CD14-positive monocyte (primary cell): ENCODE data around the gene DPP8. TPM values are rescaled to one million over a fixed set of nuclear protein-coding genes. Genes with fewer than 3 reads are reported as not detected.

Experiments
- DNase-seq, 3 donors: peaks; one replicate each; pipeline ENCODE4 v3.0.0-alpha.2; 2011 to 2022
- H2AFZ ChIP-seq: 2 replicates; pipeline ENCODE4 v1.6.0; 2012; ENCODE audit warnings: mild to moderate bottlenecking, low read depth, low read length, inconsistent platforms; ENCODE audit not compliant: insufficient read depth, poor library complexity, severe bottlenecking
- H3K27ac ChIP-seq, 2 donors: 1 replicate in 1 of 2; 2 replicates in 1 of 2; pipeline ENCODE4 v1.5.1; 2012 to 2013; ENCODE audit warnings: low read length in 2 of 2, control low read depth in 1 of 2, inconsistent platforms in 1 of 2, low read depth in 1 of 2, mild to moderate bottlenecking in 1 of 2
- H3K27me3 ChIP-seq, 2 donors: one replicate each; pipeline versions ENCODE4 v1.6.0 to v1.6.1; 2011 to 2013; ENCODE audit warnings: low read length in 2 of 2; ENCODE audit not compliant: control insufficient read depth in 2 of 2, insufficient read depth in 2 of 2
- H3K36me3 ChIP-seq, 2 donors: replicated peaks in 1 of 2; 1 replicate in 1 of 2; 2 replicates in 1 of 2; pipeline versions ENCODE4 v1.5.1 to v1.6.1; 2012 to 2013; ENCODE audit warnings: low read length in 2 of 2, control low read depth in 1 of 2, inconsistent platforms in 1 of 2, mild to moderate bottlenecking in 1 of 2; ENCODE audit not compliant: insufficient read depth in 2 of 2, control insufficient read depth in 1 of 2
- H3K4me1 ChIP-seq, 2 donors: 1 replicate in 1 of 2; 2 replicates in 1 of 2; pipeline versions ENCODE4 v1.5.1 to v1.6.1; 2012 to 2013; ENCODE audit warnings: low read length in 2 of 2, control low read depth in 1 of 2, inconsistent platforms in 1 of 2, mild to moderate bottlenecking in 1 of 2, moderate library complexity in 1 of 2; ENCODE audit not compliant: insufficient read depth in 2 of 2, control insufficient read depth in 1 of 2
- H3K4me2 ChIP-seq: replicated peaks from 2 replicates; pipeline ENCODE3; 2012; ENCODE audit warnings: low read length, moderate library complexity, mild to moderate bottlenecking; ENCODE audit not compliant: poor library complexity, severe bottlenecking; ENCODE audit errors: extremely low read depth
- H3K4me3 ChIP-seq, 3 experiments: fragments of 200-600 bp in 1 of 3; sonication (generic) in 1 of 3; replicated peaks in 1 of 3; 1 replicate in 2 of 3; 2 replicates in 1 of 3; pipeline ENCODE4 v1.5.1; 2011 to 2013; ENCODE audit warnings: low read length in 3 of 3, mild to moderate bottlenecking in 3 of 3, control low read depth in 2 of 3, low read depth in 2 of 3, inconsistent platforms in 1 of 3, moderate library complexity in 1 of 3
- H3K79me2 ChIP-seq: 2 replicates; pipeline ENCODE4 v1.6.0; 2012; ENCODE audit warnings: mild to moderate bottlenecking, control low read depth, inconsistent platforms, low read length, moderate library complexity; ENCODE audit not compliant: insufficient read depth
- H3K9ac ChIP-seq: 2 replicates; pipeline ENCODE4 v1.6.0; 2017; ENCODE audit warnings: low read length, mild to moderate bottlenecking; ENCODE audit not compliant: insufficient read depth, poor library complexity, severe bottlenecking
- H3K9me3 ChIP-seq, 2 donors: replicated peaks in 1 of 2; 1 replicate in 1 of 2; 2 replicates in 1 of 2; pipeline versions ENCODE4 v1.5.1 to v1.6.1; 2012 to 2013; ENCODE audit warnings: low read length in 2 of 2, control low read depth in 1 of 2; ENCODE audit not compliant: control insufficient read depth in 1 of 2, insufficient read depth in 1 of 2
- H4K20me1 ChIP-seq: 2 replicates; pipeline ENCODE4 v1.6.0; 2012; ENCODE audit warnings: mild to moderate bottlenecking, low read length, control low read depth, moderate library complexity; ENCODE audit not compliant: insufficient read depth
- H3K27ac Mint-ChIP-seq, 7 donors: one replicate each; pipeline ENCODE4 v1.8.0; 2020; ENCODE audit warnings: mild to moderate bottlenecking in 7 of 7, mixed read lengths in 7 of 7, moderate library complexity in 6 of 7, inconsistent platforms in 2 of 7
- H3K27me3 Mint-ChIP-seq, 3 donors: one replicate each; pipeline ENCODE4 v1.8.0; 2021 to 2022; ENCODE audit warnings: low read depth in 3 of 3, mild to moderate bottlenecking in 3 of 3, mixed read lengths in 3 of 3, moderate library complexity in 3 of 3, inconsistent platforms in 1 of 3
- H3K36me3 Mint-ChIP-seq, 2 donors: one replicate each; pipeline ENCODE4 v1.8.0; 2020; ENCODE audit warnings: mixed read lengths in 2 of 2, inconsistent platforms in 1 of 2, mild to moderate bottlenecking in 1 of 2
- H3K4me1 Mint-ChIP-seq: one replicate; pipeline ENCODE4 v1.8.0; 2020; ENCODE audit warnings: mild to moderate bottlenecking, mixed read lengths
- H3K4me3 Mint-ChIP-seq, 2 donors: one replicate each; pipeline ENCODE4 v1.8.0; 2020; ENCODE audit warnings: mild to moderate bottlenecking in 2 of 2, mixed read lengths in 2 of 2, moderate library complexity in 1 of 2
- H3K9me3 Mint-ChIP-seq, 7 donors: one replicate each; pipeline ENCODE4 v1.8.0; 2020 to 2022; ENCODE audit warnings: mixed read lengths in 7 of 7, mild to moderate bottlenecking in 6 of 7, moderate library complexity in 6 of 7, inconsistent platforms in 2 of 7
- CTCF ChIP-seq: fragments of 200-600 bp; IDR thresholded peaks from one replicate; pipeline ENCODE4 v1.8.0; 2022; ENCODE audit warnings: antibody characterized with exemption, mild to moderate bottlenecking
- WGBS: methylation state at CpG from one replicate; pipeline ENCODE4 v1.1.5; 2013; ENCODE audit warnings: missing lambda C conversion rate; ENCODE audit not compliant: insufficient coverage; 5-methylcytosine and 5-hydroxymethylcytosine counted together
- intact Hi-C, 2 donors: fragments of 100-400 bp; cut with micrococcal nuclease; formaldehyde crosslinking; loops; one replicate each; pipeline versions ENCODE4 v1.15.0 to v1.15.1; 2023
- polyA plus RNA-seq, 3 donors: library from polyadenylated mRNA; depleted of rRNA in 1 of 3; unstranded in 2 of 3; stranded (reverse) in 1 of 3; fragments of 300-500 nt in 2 of 3; fragments of >200 nt in 1 of 3; fragmentation: Illumina TruSeq in 2 of 3; gene quantifications; 1 replicate in 2 of 3; 2 replicates in 1 of 3; pipeline ENCODE4 v1.2.3, GENCODE V29; 2012 to 2021
- small RNA-seq: library from RNA; depleted of rRNA; stranded (forward); fragments of <200 nt; gene quantifications from one replicate; pipeline ENCODE3, GENCODE V24; 2012; ENCODE audit warnings: low read depth; ENCODE audit not compliant: insufficient read length

The DPP8 gene
- polyA plus RNA-seq, 3 donors, result 18.3 to 48.3 (median 38.7) TPM

DNA sequence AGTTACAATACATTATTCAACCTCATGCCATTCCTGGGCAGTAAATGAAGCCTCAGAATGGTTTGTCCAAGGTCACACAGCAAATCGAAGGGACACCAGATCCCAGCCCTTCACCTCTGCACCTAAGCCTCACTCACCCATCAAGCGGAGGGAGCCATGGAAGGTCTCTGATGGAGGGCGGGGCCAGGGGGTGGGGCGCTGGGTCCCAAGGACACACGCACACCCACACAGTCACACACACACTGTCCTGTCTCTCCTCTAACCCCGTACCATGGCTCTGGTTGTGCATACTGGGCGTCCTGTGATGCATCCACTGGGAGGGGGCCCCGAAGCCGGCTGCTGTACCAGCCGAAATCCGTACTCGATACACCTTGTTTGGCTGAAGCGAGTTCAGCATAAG lies 124.4 kb downstream of the DPP8 start:
- H3K4me3 Mint-ChIP-seq, result no peak overlapping the region

More for the DNA sequence above, 124.4 kb downstream of the DPP8 start:
- no peak for TF ChIP-seq CTCF
- Histone ChIP-seq H3K27ac (no peak overlapping the region), H3K9ac (no peak overlapping the region), H4K20me1 (no peaks in the 10 kb centered on the region), H3K4me2 (no peak overlapping the region), H3K4me1 (no peaks in the 10 kb centered on the region), H3K4me3 (no peak overlapping the region), H2AFZ (no peak overlapping the region), H3K36me3 (no peaks in the 10 kb centered on the region), H3K27me3 (peaks cover 29 to 44% of the 10 kb centered on the region in 2 donors), H3K9me3 (peaks cover 0 to 17% of the 10 kb centered on the region in 2 donors), H3K79me2 (no peaks in the 10 kb centered on the region)
- Mint-ChIP-seq H3K27ac (no peak overlapping the region), H3K27me3 (peaks cover 45 to 58% (median 47%) of the 10 kb centered on the region in 3 donors), H3K9me3 (peaks cover 0 to 3% (median 0%) of the 10 kb centered on the region in 7 donors), H3K36me3 (no peaks in the 10 kb centered on the region), H3K4me1 (no peaks in the 10 kb centered on the region)
- intact Hi-C loops, result no loop called here
- WGBS, result 91% methylated on average over 11 of the region's 13 CpGs
- no peak for DNase-seq

Small RNA genes within 50 kb of the gene (small RNA-seq; reads per million reads assigned to genes)
- gene AC105129.1 (not detected), gene RF00019 (not detected), gene RNU6-19P (not detected)

Other genes with a start within 250 kb of the DPP8 start
- gene PARP16, start 230.8 kb downstream of the DPP8 start, polyA plus RNA-seq, result 1 to 10 TPM; 4.8 to 6.9 (median 5.7) TPM
- not detected for gene RNU5A-1, start 221.6 kb downstream of the DPP8 start, polyA plus RNA-seq
- not detected for gene RNU5B-1, start 213.0 kb downstream of the DPP8 start, polyA plus RNA-seq
- not detected for gene IGDCC3, start 139.7 kb downstream of the DPP8 start, polyA plus RNA-seq
- under 1 TPM in 1 of 3 donors, not detected in 2; 0.03 TPM for gene IGDCC4, start 94.7 kb downstream of the DPP8 start, polyA plus RNA-seq
- gene HACD3, start 12.8 kb upstream of the DPP8 start, polyA plus RNA-seq, result 10 to 100 TPM in 2 of 3 donors, 1 to 10 TPM in 1; 2.4 to 12.1 (median 10.8) TPM
- 10 to 100 TPM; 10.1 to 20.3 (median 12.0) TPM for gene INTS14, start 93.4 kb upstream of the DPP8 start, polyA plus RNA-seq
- gene SLC24A1, start 104.2 kb upstream of the DPP8 start, polyA plus RNA-seq, result 1 to 10 TPM in 1 of 3 donors, under 1 TPM in 2; 0.80 to 1.7 (median 0.83) TPM